ENCODE results near the gene GTF2H3.

GTF2H3 gene

DNA sequence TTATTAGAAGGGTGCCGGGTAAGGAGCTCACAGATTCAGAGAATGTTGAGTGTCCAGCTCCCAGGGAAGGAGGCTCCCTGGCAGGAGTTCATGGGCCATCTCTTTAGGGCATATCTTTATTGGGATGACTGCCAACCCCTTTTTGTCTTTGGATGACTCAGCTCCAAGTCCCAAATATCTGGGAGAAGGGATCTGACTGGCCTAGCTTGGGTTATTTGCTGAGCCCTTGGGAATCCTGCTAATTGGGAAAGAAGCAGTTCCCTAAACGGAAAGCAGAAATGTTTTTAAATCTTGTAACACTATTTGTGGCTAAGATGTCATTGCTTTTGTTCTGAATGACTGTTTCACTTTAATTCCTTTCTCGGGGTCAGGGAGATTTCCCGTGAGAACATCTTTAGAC, 19.1 kb upstream of the GTF2H3 start:
- in situ Hi-C loops (cut with MboI; ENCODE audit: low sequenced_read_pairs, unreplicated experiment), result no loop called here
- TF ChIP-seq, protein P1, sequence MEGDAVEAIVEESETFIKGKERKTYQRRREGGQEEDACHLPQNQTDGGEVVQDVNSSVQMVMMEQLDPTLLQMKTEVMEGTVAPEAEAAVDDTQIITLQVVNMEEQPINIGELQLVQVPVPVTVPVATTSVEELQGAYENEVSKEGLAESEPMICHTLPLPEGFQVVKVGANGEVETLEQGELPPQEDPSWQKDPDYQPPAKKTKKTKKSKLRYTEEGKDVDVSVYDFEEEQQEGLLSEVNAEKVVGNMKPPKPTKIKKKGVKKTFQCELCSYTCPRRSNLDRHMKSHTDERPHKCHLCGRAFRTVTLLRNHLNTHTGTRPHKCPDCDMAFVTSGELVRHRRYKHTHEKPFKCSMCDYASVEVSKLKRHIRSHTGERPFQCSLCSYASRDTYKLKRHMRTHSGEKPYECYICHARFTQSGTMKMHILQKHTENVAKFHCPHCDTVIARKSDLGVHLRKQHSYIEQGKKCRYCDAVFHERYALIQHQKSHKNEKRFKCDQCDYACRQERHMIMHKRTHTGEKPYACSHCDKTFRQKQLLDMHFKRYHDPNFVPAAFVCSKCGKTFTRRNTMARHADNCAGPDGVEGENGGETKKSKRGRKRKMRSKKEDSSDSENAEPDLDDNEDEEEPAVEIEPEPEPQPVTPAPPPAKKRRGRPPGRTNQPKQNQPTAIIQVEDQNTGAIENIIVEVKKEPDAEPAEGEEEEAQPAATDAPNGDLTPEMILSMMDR (IDR thresholded peaks at IDR 0.05; ENCODE audit: borderline replicate concordance, control extremely low read depth, extremely low read depth, insufficient read depth, missing control alignments), result no peak

DNA sequence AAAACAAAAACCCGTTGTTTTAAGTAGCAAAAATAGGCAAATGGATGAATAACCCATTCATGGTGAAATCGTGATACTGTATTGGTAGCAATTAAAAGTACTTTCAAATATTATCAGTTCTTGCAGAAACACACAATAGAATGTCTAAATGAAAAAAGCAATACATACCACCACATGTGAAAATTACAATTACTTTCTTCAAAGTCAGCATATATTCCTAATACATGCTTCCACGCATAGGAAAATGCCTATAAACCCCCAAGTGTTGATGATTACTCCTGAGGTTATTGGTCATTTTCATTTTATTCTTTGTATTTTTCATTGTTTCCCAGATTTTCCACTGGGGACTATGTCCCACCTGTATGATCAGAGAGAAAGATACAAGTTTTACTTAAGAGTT, 16.5 kb upstream of the GTF2H3 start:
- TF ChIP-seq, protein P1 (IDR thresholded peaks at IDR 0.05; ENCODE audit: borderline replicate concordance, control extremely low read depth, extremely low read depth, insufficient read depth, missing control alignments), result no peak
- DNase-seq (ENCODE audit: low spot score), result no peak
- in situ Hi-C loops (cut with MboI; ENCODE audit: low sequenced_read_pairs, unreplicated experiment), result no loop called here

More for the DNA sequence above, 19.1 kb upstream of the GTF2H3 start:
- DNase-seq (ENCODE audit: low spot score), result no peak

DNA sequence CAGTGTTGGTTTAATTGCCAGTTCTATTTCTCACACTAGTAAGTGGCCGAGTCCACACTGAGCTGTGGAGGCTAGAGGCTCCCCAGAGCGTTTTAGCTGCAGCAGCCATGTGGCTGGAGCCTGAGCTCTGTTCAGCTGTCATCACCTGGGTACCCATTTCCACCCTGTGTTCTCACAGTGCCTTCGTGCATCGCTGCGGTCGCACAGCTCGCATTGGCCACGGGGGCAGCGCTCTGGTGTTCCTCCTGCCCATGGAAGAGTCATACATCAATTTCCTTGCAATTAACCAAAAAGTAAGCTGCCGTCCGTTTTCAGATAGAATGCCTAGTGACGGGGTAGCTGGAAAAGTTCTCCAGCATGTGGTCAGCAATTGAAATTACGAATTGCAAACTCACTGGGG, 16.0 kb upstream of the GTF2H3 start:
- TF ChIP-seq, protein P1 (IDR thresholded peaks at IDR 0.05; ENCODE audit: borderline replicate concordance, control extremely low read depth, extremely low read depth, insufficient read depth, missing control alignments), result no peak
- in situ Hi-C loops (cut with MboI; ENCODE audit: low sequenced_read_pairs, unreplicated experiment), result no loop called here
- no peak for DNase-seq (ENCODE audit: low spot score)

DNA sequence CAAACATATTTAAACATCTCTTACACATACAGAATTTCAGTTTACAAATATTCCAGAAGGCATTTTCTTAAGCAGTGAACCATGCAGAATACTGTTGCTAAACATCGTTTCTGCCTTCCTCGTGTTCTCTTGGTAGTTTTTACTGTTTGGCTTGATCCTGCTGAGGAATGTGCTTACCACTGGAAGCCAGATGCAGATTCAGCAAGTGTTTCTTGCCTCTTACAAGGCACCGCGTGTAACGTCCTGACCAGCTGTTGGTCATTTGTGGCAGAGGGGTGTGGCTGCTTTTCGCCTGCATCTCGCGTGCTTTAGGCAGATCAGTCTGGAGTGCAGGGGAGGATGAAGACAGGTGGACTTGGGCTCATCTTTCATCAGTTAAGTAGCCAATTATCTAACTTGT, 12.5 kb upstream of the GTF2H3 start:
- DNase-seq (ENCODE audit: low spot score), result no peak
- in situ Hi-C loops (cut with MboI; ENCODE audit: low sequenced_read_pairs, unreplicated experiment), result no loop called here
- TF ChIP-seq, protein P1 (IDR thresholded peaks at IDR 0.05; ENCODE audit: borderline replicate concordance, control extremely low read depth, extremely low read depth, insufficient read depth, missing control alignments), result no peak

DNA sequence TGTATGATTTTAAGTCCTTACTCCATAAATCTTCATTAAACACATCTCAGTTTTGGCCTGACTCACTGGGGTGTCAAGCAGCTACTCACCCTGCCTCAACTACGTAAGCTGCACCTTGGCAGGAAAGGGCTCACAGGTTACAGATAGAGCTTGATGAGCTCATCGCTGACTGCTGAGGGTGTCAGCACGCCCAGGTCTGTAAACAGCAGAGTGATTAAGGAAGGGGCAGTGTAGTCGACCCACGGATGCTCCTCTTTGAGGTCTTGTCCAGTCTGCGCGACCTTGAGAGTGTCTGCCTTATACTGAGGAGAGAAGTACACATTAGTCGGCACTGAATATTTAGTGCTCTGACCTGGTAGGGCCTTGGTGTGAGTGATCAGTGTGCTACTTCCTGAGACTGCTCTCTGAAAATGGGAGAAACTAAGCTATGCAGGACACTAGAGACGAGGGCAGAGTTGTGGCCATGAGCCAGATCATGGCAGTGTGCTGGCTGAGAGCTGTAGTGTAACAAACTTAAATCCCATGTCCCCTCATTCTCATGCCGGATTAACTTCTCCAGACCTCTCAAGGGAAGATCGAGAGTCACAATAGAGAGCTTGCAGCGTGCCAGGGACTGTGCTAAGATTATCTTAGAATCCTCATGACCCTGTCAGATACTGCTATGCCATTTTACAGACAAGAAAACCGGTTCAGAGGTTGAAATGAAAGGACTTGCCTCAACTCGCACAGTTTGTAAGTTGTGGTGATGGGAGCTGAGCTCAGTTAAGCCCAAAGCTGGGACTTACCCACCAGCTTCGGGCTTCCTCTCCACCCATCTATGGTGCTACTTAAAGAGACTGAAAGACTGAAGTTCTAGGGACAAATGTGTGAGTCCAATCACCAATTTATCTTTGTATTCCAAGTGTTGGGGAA, 11.8 kb upstream of the GTF2H3 start:
- TF ChIP-seq, protein P1 (IDR thresholded peaks at IDR 0.05; ENCODE audit: borderline replicate concordance, control extremely low read depth, extremely low read depth, insufficient read depth, missing control alignments), result no peak
- DNase-seq (ENCODE audit: low spot score), result no peak
- in situ Hi-C loops (cut with MboI; ENCODE audit: low sequenced_read_pairs, unreplicated experiment), result no loop called here

DNA sequence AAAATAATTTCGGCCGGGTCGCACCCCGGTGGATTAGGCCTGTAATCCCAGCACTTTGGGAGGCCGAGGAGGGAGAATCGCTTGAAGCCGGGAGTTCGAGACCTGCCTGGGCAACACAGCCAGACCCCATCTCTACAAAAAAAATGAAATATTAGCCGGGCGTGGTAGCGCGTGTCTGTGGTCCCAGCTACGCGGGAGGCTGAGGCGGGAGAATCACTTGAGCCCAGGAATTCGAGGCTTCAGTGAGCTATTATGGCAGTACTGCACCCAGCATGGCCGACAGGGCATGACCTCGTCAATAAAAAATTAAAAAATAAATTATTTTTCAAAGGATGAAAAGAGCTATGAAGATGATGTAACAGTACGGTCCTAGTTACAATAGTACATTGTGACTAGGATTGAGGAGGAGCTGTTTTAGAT, 523 bp downstream of the GTF2H3 start:
- DNase-seq (ENCODE audit: low spot score), result no peak
- in situ Hi-C loops (cut with MboI; ENCODE audit: low sequenced_read_pairs, unreplicated experiment), result no loop called here
- TF ChIP-seq, protein P1 (IDR thresholded peaks at IDR 0.05; ENCODE audit: borderline replicate concordance, control extremely low read depth, extremely low read depth, insufficient read depth, missing control alignments), result no peak
